ENCODE data around the gene PIR. TPM values are rescaled to one million over a fixed set of nuclear protein-coding genes. Genes with fewer than 3 reads are reported as not detected.

Gene PIR
- total and polyA plus RNA-seq, 4 donors: 8.3 to 29.1 (median 13.4) TPM

DNA sequence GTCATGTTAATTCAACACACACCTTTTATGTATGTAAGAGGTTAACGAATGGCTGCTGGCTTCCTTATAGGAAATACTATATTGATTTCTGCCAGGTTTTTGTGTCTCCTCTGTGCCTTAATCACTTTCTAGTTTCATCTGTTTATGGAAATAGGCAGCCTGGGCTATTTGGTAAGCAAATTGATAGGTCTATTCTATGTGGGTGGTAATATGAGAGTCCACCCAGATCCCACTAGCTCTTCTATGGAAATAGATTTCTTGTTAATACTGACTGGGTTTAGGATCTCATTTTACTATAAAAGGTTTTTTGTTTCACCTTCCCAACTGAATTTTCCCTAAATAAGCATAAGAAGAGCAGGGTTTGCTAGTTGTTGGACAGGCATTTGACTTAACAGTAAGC lies 11.5 kb upstream of the PIR start:
- no peaks in the 10 kb centered on the region for H3K4me1 ChIP-seq (ENCODE audit: control insufficient read depth in 5 of 5, insufficient read depth in 5 of 5, low read length in 5 of 5)
- H3K4me3 ChIP-seq: no peak overlapping the region
- WGBS, 2 donors: 82 to 88% methylated on average over 1 of the region's 1 CpG
- no peaks in the 10 kb centered on the region for H3K9me3 ChIP-seq (ENCODE audit: control insufficient read depth in 4 of 4, insufficient read depth in 3 of 4, low read length in 3 of 4)
- ATAC-seq (ENCODE audit: insufficient read depth, low FRiP score): no peak
- DNase-seq: no peak
- H3K27me3 ChIP-seq (ENCODE audit: control insufficient read depth in 3 of 3, insufficient read depth in 3 of 3, low read length in 2 of 3): peaks cover 0 to 55% (median 52%) of the 10 kb centered on the region in 3 donors
- no peaks in the 10 kb centered on the region for H3K36me3 ChIP-seq (ENCODE audit: control insufficient read depth in 4 of 4, insufficient read depth in 4 of 4, low read length in 4 of 4)
- no peak overlapping the region for H3K9ac ChIP-seq (ENCODE audit: insufficient read depth in 1 of 2, low read length in 2 of 2)
- no peak for TF ChIP-seq CTCF (IDR thresholded peaks at IDR 0.05; ENCODE audit: control extremely low read depth, extremely low read depth)
- no peak overlapping the region for H3K27ac ChIP-seq (ENCODE audit: low read depth in 1 of 2, low read length in 1 of 2)

DNA sequence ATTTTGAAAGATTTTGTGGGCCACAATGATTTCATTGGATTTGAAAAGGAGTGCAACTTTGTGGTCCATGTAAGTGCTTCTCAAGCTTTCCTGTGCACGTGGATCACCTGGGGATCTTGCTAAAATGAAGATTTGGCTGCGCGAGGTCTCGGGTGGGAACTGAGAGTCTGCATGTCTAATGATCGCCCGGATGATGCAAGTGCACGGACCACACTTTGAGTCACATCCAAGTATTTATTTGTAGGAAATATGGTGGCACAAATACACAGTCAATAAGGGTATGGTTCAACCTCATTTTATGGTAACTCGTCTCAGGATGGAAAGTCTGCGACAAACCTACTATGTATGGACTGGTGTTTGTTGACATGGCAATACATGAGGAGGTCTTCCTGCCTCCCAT lies 8.4 kb upstream of the PIR start:
- no peak overlapping the region for H3K9ac ChIP-seq (ENCODE audit: insufficient read depth in 1 of 2, low read length in 2 of 2)
- peaks cover 0 to 57% (median 42%) of the 10 kb centered on the region in 3 donors for H3K27me3 ChIP-seq (ENCODE audit: control insufficient read depth in 3 of 3, insufficient read depth in 3 of 3, low read length in 2 of 3)
- DNase-seq: no peak
- no peak overlapping the region for H3K4me3 ChIP-seq
- peaks cover 0 to 3% (median 0%) of the 10 kb centered on the region in 5 donors for H3K4me1 ChIP-seq (ENCODE audit: control insufficient read depth in 5 of 5, insufficient read depth in 5 of 5, low read length in 5 of 5)
- H3K36me3 ChIP-seq (ENCODE audit: control insufficient read depth in 4 of 4, insufficient read depth in 4 of 4, low read length in 4 of 4): no peaks in the 10 kb centered on the region
- no peak for TF ChIP-seq CTCF (IDR thresholded peaks at IDR 0.05; ENCODE audit: control extremely low read depth, extremely low read depth)
- no peaks in the 10 kb centered on the region for H3K9me3 ChIP-seq (ENCODE audit: control insufficient read depth in 4 of 4, insufficient read depth in 3 of 4, low read length in 3 of 4)
- WGBS, 2 donors: 84 to 91% methylated on average over 8 to 9 of the region's 9 CpGs
- ATAC-seq (ENCODE audit: insufficient read depth, low FRiP score): no peak
- H3K27ac ChIP-seq (ENCODE audit: low read depth in 1 of 2, low read length in 1 of 2): no peak overlapping the region

DNA sequence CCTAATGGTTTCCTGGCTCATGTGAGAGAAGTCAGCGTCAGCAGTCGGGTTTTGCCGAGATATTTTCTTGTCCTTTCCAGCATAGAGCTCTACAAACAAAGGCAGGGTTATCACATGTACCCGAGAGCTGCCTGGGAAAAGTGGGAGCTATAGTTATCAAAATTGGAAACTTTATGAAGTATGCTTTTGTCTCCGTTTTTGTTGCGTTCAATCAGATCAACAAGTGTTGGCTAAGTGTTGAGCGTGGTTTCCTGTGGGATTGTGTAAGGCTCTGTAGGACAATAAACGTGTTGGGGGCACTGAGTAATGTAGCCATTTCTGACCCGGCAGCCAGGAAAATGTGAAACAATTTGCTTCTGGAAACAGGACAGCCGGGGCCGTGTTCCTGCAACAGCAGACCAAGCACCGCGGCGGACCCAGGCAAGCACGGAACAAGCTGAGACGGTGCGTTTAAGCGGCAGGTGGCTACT lies 7.4 kb upstream of the PIR start, which contains the start of gene BMX:
BMX (plus strand) TSS at position 311 of the 470 bp plus-strand sequence. CDS start 7,547 bp downstream, outside the sequence.
- no peaks in the 10 kb centered on the region for H3K36me3 ChIP-seq (ENCODE audit: control insufficient read depth in 4 of 4, insufficient read depth in 4 of 4, low read length in 4 of 4)
- peaks cover 0 to 59% (median 40%) of the 10 kb centered on the region in 3 donors for H3K27me3 ChIP-seq (ENCODE audit: control insufficient read depth in 3 of 3, insufficient read depth in 3 of 3, low read length in 2 of 3)
- no peak within 1 kb of the TSS for H3K9ac ChIP-seq (ENCODE audit: insufficient read depth in 1 of 2, low read length in 2 of 2)
- H3K27ac ChIP-seq (ENCODE audit: low read depth in 1 of 2, low read length in 1 of 2): no peak within 1 kb of the TSS
- TF ChIP-seq CTCF (IDR thresholded peaks at IDR 0.05; ENCODE audit: control extremely low read depth, extremely low read depth): no peak
- DNase-seq (no peak), ATAC-seq (ENCODE audit: insufficient read depth, low FRiP score) (no peak)
- WGBS, 2 donors: 36 to 52% methylated on average over 18 of the region's 18 CpGs
- H3K9me3 ChIP-seq (ENCODE audit: control insufficient read depth in 4 of 4, insufficient read depth in 3 of 4, low read length in 3 of 4): no peaks in the 10 kb centered on the region
- H3K4me3 ChIP-seq: no peak within 1 kb of the TSS
- peaks cover 0 to 3% (median 0%) of the 10 kb centered on the region in 5 donors for H3K4me1 ChIP-seq (ENCODE audit: control insufficient read depth in 5 of 5, insufficient read depth in 5 of 5, low read length in 5 of 5)

DNA sequence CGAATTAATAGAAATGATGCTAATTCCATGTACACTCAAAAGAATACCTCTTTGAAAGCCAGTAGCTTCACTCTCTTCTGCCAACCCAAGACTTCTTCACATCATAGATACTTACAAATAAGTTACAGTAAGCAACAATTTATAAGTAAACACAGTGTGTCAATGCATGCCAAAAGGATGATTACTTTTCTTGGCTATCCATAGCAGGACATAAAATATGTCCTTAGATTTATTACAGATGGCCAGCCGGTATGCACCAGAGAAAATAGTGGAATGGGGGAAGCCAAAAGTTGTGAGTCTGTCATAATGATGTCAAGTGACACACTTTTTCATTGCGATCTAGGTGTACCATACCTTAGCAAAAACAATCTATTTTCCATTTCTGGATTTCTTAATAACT lies 6.8 kb upstream of the PIR start:
- H3K27ac ChIP-seq (ENCODE audit: low read depth in 1 of 2, low read length in 1 of 2): no peak overlapping the region
- H3K4me3 ChIP-seq: no peak overlapping the region
- H3K27me3 ChIP-seq (ENCODE audit: control insufficient read depth in 3 of 3, insufficient read depth in 3 of 3, low read length in 2 of 3): peaks cover 0 to 53% (median 40%) of the 10 kb centered on the region in 3 donors
- no peaks in the 10 kb centered on the region for H3K36me3 ChIP-seq (ENCODE audit: control insufficient read depth in 4 of 4, insufficient read depth in 4 of 4, low read length in 4 of 4)
- no peak for DNase-seq
- no peaks in the 10 kb centered on the region for H3K9me3 ChIP-seq (ENCODE audit: control insufficient read depth in 4 of 4, insufficient read depth in 3 of 4, low read length in 3 of 4)
- H3K9ac ChIP-seq (ENCODE audit: insufficient read depth in 1 of 2, low read length in 2 of 2): no peak overlapping the region
- peaks cover 0 to 3% (median 0%) of the 10 kb centered on the region in 5 donors for H3K4me1 ChIP-seq (ENCODE audit: control insufficient read depth in 5 of 5, insufficient read depth in 5 of 5, low read length in 5 of 5)
- TF ChIP-seq CTCF (IDR thresholded peaks at IDR 0.05; ENCODE audit: control extremely low read depth, extremely low read depth): no peak
- 77 to 88% methylated on average over 3 of the region's 3 CpGs for WGBS, 2 donors
- no peak for ATAC-seq (ENCODE audit: insufficient read depth, low FRiP score)

Measured in lung (tissue), 12 donors.